HAP-1 (cell line): Measurements from ENCODE around the gene RAET1L.
"Not testable (repeated sequence)": the region's sequence is repeated elsewhere in the genome, so short reads cannot be mapped to it uniquely, and the experiment has no call there.

Source experiments
- DNase-seq, 2 experiments: peaks; one replicate each; pipeline ENCODE4 v3.0.0-alpha.2; 2016 to 2020; ENCODE audit warnings: low spot score in 2 of 2
- H3K27me3 ChIP-seq: fragments of 250-450 bp; sonication (Bioruptor Pico); 2 replicates; pipeline ENCODE4 v1.5.1; 2020; ENCODE audit warnings: low read depth, mild to moderate bottlenecking, moderate library complexity
- H3K36me3 ChIP-seq: fragments of 250-450 bp; sonication (Bioruptor Pico); replicated peaks from 2 replicates; pipeline ENCODE4 v1.5.1; 2020; ENCODE audit warnings: mild to moderate bottlenecking
- H3K4me1 ChIP-seq: fragments of 250-450 bp; sonication (Bioruptor Pico); 2 replicates; pipeline ENCODE4 v1.5.1; 2020; ENCODE audit warnings: mild to moderate bottlenecking
- H3K4me3 ChIP-seq: fragments of 250-450 bp; sonication (Bioruptor Pico); 2 replicates; pipeline ENCODE4 v1.5.1; 2020; ENCODE audit warnings: mild to moderate bottlenecking, moderate library complexity
- H3K9me3 ChIP-seq: fragments of 250-450 bp; sonication (Bioruptor Pico); 2 replicates; pipeline ENCODE4 v1.5.1; 2020; ENCODE audit warnings: mild to moderate bottlenecking, moderate library complexity
- in situ Hi-C: fragments of 300-500 bp; cut with MboI; formaldehyde crosslinking; loops from 3 replicates; pipeline ENCODE4 v1.14.3; 2020; ENCODE audit warnings: low sequenced_read_pairs, inconsistent platforms, mixed read lengths

Gene RAET1L

DNA sequence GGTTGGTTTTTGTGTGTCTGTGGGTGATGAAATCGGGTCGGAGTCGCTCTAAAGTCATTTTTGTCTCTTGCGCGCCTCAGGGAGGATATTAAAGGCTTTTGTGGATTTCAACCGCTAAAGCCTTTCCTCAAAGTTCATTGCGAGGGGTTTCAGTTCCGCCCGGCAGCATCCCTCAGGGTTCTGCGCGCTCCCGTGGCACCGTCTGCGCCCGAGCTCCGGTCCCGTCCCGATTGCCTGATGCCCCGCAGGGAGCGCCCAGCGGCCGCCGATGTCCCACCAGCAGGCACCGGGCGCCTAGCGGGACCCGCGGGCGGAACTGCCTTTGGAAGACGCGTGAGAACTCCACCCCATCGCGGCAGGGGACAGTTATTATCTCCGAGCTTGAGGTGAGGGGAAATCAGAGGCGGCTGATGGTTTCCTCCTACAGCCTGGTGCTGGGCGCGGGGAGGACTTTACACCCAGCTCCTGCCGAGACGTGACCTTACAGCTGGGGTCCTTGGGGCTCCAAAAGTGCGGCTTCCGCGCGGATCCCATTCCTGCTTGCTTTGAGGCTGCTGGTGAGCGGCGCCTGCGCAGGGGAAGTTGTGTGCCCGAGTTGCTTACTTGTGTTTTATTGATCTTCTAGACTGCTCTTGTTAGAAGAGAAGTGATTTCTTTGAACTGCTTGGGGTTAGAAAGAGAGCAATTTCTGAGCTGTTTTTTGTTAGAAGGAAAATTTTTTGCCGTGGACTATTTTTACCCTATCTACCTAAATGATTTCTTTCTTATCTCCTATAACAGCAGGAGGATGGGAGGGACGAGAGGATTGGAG, 34.5 kb downstream of the RAET1L start:
- Histone ChIP-seq H3K9me3 (peaks cover 3% of the 10 kb centered on the region; the same call in 1 of the 2 replicates), H3K4me1 (0 out of 2 replicates have a peak, but pooled peaks cover 3% of the 10 kb centered on the region), H3K36me3 (no peaks in the 10 kb centered on the region), H3K27me3 (peaks cover 60% of the 10 kb centered on the region), H3K4me3 (peak overlapping the region; percentile 36)
- in situ Hi-C loops, result no loop called here
- peak; percentile 11 to 66 for DNase-seq

DNA sequence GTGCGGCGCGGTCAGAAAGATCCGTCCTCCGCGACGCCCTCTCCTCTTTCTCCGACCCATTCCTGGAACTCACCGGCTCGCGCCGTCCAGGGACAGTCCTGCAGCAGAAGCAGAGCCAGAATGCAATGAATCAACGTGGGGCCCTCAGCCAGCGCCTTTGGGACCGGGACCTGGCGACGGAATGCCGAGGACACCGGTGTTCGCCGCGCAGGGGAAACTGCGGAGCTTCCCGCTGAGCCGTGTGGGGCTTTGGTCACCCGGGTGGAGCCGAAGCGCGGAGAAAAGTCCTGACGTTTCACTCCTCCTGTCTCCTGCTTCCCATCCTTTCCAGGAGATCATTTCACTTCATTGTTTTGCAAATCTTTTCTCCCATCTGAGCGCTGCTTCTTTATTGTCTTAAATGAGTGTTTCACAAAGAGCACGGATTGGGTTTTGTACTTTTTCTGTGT, 35.1 kb downstream of the RAET1L start:
- Histone ChIP-seq H3K4me1 (0 out of 2 replicates have a peak, but pooled peaks cover 3% of the 10 kb centered on the region), H3K27me3 (peaks cover 66% of the 10 kb centered on the region), H3K36me3 (no peaks in the 10 kb centered on the region), H3K4me3 (peak overlapping the region; percentile 36), H3K9me3 (peaks cover 3% of the 10 kb centered on the region; the same call in 1 of the 2 replicates)
- in situ Hi-C loops, result no loop called here
- DNase-seq, result peak; percentile 27 to 48

DNA sequence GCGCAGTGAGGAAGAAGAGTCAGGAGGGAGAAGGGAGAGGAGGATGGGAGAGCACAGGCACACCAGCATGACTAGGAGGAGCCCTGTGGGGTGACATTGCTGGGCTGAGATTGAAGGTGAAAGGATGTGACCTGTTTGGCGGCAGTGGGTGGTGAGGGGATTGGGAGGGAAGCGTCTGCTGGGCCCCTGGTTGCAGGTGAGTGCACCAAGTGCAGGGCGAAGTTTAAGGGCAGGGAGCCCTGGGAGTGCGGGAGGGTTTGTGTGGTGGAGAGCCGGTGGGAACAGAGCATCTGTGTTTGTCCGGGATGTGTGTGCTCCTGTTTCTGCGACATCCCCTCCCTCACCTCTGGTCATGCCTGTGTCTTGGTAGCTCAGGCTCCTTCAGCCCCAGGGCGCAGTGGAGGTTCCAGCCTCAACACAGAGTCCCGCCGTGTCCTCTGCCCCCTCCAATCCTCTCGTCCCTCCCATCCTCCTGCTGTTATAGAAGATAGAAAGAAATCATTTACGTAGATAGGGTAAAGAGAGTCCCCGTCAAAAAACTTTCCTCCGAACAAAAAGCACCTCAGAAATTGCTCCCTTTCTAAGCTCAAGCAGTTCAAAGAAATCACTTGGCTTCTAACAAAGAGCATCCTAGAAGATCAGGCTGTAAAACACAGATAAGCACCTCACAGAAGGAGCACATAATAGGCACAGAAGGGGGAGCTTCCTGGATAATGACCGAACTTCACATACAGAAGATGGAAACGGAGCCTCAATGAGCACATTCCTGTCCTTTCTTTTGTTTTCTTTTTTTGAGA, 36.6 kb downstream of the RAET1L start:
- Histone ChIP-seq H3K9me3 (peaks cover 3% of the 10 kb centered on the region; the same call in 1 of the 2 replicates), H3K27me3 (peaks cover 73% of the 10 kb centered on the region), H3K36me3 (no peaks in the 10 kb centered on the region), H3K4me1 (0 out of 2 replicates have a peak, but pooled peaks cover 3% of the 10 kb centered on the region), H3K4me3 (no peak overlapping the region)
- DNase-seq, result peak in 1 of 2 experiments; percentile 11
- in situ Hi-C loops, result no loop called here

DNA sequence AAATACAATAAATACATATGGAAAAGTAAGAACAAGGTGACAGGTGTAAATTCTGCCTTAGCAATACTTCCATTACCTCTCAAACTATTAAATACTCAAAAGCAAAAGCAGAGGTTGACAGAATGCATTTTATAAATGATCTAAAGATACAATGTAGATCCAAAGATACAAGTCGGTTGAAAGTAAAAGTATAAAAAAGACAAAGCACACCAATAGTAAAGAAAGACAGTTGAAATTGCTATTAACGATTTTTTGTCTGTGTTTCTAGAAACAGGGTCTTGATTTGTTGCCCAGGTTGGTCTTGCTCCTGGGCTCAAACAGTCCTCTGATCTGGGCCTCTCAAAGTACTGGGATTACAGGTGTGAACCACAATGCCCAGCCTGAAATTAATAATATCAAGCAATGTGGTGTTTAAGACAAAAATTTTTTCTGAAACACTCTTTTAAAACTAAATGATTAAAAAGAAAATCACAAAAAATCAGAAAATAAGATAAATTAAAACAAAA, 37.7 kb downstream of the RAET1L start:
- Histone ChIP-seq H3K4me3 (no peak overlapping the region), H3K4me1 (0 out of 2 replicates have a peak, but pooled peaks cover 3% of the 10 kb centered on the region), H3K27me3 (peaks cover 75% of the 10 kb centered on the region), H3K9me3 (peaks cover 3% of the 10 kb centered on the region; the same call in 1 of the 2 replicates), H3K36me3 (no peaks in the 10 kb centered on the region)
- in situ Hi-C loops, result no loop called here
- DNase-seq, result no peak

DNA sequence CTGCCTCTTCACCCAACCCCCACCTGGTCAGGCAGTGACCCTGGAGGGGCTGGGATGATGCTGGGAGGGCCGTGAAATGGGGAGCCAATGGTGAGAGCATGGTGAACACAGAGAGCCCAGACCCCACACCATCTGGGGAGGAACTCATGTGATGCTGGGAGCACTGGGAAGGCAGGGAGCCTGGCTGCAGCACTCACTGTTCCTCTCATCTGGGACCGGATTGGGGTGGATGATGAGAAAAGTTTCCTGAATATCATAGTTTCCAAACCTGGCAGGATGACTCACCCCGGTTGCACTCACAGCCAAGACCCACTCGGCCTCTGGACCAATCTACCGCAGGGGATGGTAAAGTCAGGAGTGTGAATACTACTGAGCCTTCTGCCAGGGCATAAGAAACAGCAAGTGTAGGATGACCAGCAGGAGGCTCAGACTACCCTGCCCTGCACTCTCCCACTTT, 39.8 kb downstream of the RAET1L start:
- H3K4me3 ChIP-seq, result no peak overlapping the region
- no peaks in the 10 kb centered on the region for H3K4me1 ChIP-seq
- H3K27me3 ChIP-seq, result peaks cover 73% of the 10 kb centered on the region
- DNase-seq, result no peak
- in situ Hi-C loops, result no loop called here
- H3K9me3 ChIP-seq, result 0 out of 2 replicates have a peak, but pooled peaks cover 3% of the 10 kb centered on the region
- no peaks in the 10 kb centered on the region for H3K36me3 ChIP-seq

DNA sequence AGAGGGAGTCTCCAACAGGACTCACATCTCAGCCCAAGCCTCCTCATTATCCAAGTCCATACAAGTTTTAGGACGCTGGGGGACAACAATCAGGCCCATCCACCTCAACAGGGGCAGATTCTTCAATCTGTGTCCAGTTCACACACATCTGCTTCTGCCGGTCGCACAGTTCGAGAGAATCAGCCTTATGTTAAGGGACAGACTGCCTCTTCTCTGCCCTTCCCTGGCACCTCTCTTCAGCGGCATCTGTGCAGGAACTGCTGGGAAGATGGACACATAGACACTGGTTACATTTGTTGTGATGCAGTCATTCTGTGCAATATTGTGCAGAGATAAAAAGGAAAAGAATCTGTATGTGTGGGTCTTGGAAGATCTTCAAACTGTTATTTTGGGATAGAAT, 40.6 kb downstream of the RAET1L start:
- Histone ChIP-seq H3K27me3 (peaks cover 65% of the 10 kb centered on the region), H3K4me1 (no peaks in the 10 kb centered on the region), H3K4me3 (no peak overlapping the region), H3K9me3 (0 out of 2 replicates have a peak, but pooled peaks cover 3% of the 10 kb centered on the region), H3K36me3 (no peaks in the 10 kb centered on the region)
- in situ Hi-C loops, result no loop called here
- DNase-seq, result no peak

DNA sequence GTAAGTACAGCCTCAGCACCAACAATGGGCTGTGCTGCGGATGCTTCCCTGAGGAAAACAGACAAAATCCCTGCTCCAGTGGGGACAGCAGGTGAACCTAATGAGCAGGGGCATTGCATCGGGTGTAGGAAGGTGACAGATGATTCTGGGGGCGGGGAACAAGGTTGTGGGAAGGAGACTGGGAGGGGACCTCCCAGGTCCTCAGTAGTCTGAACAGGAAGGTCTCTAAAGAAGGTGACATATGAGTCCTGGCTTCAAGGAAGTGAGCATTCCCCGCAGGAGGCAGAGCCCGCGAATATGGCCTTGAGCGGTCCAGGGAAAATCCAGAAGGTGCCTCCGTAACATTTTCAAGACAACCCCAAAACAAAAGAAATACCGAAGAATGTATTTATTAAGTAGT, 42.2 kb downstream of the RAET1L start:
- Histone ChIP-seq H3K4me1 (no peaks in the 10 kb centered on the region), H3K4me3 (no peak overlapping the region), H3K9me3 (no peaks in the 10 kb centered on the region), H3K36me3 (no peaks in the 10 kb centered on the region), H3K27me3 (peaks cover 49% of the 10 kb centered on the region)
- DNase-seq, result no peak
- in situ Hi-C loops, result no loop called here

DNA sequence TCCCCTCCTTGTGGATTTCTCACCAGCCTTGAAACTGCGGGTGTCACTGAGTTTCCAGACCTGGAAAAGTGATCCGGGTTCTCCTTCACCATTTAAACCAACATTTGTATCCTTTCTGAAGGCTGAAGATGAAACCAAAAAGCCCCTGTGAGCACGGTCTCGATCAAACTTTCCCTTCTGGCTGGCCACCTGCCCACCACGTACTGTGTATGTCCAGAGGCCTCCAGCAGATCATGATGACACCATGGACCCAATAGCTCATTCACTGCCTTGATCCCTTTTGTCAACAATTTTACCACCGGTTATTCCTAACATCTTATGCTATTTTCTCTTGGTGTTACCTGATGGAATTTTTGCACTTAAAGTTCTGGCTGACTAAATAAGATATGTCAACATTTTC, 46.0 kb downstream of the RAET1L start:
- no peaks in the 10 kb centered on the region for H3K9me3 ChIP-seq
- peaks cover 16% of the 10 kb centered on the region for H3K27me3 ChIP-seq
- H3K4me3 ChIP-seq, result no peak overlapping the region
- in situ Hi-C loops, result no loop called here
- DNase-seq, result no peak
- H3K36me3 ChIP-seq, result no peaks in the 10 kb centered on the region
- H3K4me1 ChIP-seq, result no peaks in the 10 kb centered on the region

DNA sequence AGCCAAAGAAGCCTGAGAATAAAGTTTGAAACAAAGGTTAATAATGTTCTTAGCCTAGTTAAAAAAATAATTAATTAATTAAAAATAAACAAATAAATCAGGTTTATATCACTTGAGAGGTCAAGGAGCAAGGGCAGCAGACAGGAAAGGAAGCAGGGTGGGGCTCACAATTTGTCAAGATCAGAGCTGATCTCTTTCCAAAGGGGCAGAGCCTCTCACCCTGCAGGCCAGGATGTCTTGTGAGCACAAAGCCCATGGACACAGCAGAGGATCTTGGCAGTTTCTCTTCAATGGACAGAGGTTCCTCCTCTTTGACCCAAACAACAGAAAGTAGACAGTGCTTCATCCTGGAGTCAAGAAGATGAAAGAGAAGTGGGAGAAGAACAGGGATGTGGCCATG, 46.7 kb downstream of the RAET1L start:
- Histone ChIP-seq H3K36me3 (no peaks in the 10 kb centered on the region), H3K4me1 (no peaks in the 10 kb centered on the region), H3K27me3 (peaks cover 16% of the 10 kb centered on the region), H3K9me3 (no peaks in the 10 kb centered on the region), H3K4me3 (no peak overlapping the region)
- no peak for DNase-seq
- in situ Hi-C loops, result no loop called here

DNA sequence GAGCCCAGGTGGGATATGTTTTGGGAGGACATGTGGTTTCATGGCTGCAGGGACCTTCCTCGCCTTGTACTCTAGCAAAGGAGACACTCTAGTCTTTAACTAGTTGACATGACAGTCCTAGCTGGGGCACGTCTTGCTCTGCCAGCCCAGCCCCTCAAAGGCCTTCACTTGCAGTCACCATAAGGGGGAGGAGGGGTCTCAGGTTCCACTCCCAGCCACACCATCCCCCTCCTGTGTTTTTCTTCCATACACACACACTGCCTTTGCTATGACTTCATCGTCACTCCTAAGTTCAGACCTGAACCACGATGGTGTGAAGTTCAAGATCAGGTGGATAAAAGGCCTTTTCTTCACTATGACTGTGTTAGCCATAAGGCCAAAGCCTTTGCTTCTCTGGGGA, 48.1 kb downstream of the RAET1L start:
- Histone ChIP-seq H3K4me1 (no peaks in the 10 kb centered on the region), H3K4me3 (no peak overlapping the region), H3K36me3 (peaks cover 13% of the 10 kb centered on the region), H3K9me3 (no peaks in the 10 kb centered on the region), H3K27me3 (peaks cover 7% of the 10 kb centered on the region)
- no peak for DNase-seq
- in situ Hi-C loops, result no loop called here

DNA sequence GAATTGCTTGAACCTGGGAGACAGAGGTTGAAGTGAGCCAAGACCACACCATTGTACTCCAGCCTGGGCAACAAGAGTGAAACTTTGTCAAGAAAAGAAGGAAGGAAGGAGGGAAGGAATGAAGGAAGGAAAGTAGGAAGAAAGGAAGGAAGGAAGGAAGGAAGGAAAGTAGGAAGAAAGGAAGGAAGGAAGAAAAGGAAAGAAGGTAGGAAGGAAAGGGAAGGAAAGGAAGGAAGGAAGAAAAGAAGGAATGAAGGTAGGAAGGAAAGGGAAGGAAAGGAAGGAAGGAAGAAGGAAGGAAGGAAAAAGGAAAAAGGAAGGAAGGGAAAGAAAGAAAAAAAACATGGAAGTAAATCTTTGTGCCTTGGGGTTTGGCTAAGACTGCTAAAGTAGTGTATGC, 49.9 kb downstream of the RAET1L start:
- DNase-seq, result no peak
- no peaks in the 10 kb centered on the region for H3K9me3 ChIP-seq
- in situ Hi-C loops, result no loop called here
- H3K27me3 ChIP-seq, result no peaks in the 10 kb centered on the region
- no peaks in the 10 kb centered on the region for H3K4me1 ChIP-seq
- H3K36me3 ChIP-seq, result peaks cover 27% of the 10 kb centered on the region
- H3K4me3 ChIP-seq, result no peak overlapping the region

DNA sequence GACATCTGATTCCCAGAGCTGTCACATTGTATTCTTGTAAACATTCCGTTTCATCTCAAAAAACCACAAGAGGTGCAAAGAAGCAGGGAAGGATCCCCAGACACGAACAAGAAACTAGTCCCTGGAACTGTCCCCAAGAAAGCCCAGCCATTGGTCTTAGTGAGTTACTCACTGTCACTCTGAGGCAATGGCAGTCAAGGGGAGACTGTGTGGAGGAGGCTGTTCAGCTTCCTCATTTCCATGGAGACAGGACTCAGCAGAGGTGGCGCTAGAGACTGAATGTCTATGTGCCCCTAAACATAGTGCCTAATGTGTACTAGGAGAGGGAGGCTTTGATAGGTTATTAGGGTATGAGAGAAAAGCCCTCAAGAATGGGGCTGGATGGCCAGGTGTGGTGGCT, 50.5 kb downstream of the RAET1L start:
- no peaks in the 10 kb centered on the region for H3K4me1 ChIP-seq
- in situ Hi-C loops, result no loop called here
- H3K27me3 ChIP-seq, result no peaks in the 10 kb centered on the region
- peaks cover 33% of the 10 kb centered on the region for H3K36me3 ChIP-seq
- H3K9me3 ChIP-seq, result no peaks in the 10 kb centered on the region
- H3K4me3 ChIP-seq, result no peak overlapping the region
- no peak for DNase-seq

DNA sequence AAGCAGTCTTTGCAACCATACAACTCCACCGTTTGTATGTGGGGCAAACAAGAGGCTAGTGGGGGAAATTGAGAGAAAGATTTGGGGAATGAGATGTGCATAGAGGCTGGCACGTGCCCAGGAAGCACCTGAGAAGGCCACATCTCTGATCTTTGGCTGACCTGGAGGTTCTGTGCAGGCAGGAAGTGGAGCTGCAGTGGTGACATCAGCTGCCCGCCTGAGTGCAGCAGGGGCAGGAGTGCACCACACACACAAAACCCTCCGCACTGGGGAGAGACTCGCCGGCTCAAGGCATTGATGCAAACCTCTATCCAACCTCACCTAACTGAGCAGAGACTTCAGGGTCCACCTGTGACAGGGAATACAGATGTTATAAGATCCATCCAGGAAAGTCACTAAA, 50.9 kb downstream of the RAET1L start:
- H3K27me3 ChIP-seq, DNase-seq, H3K9me3 ChIP-seq, H3K4me3 ChIP-seq, H3K4me1 ChIP-seq, in situ Hi-C loops: not testable (repeated sequence)
- peaks cover 37% of the 10 kb centered on the region for H3K36me3 ChIP-seq
